Colonic mucosa (tissue), 4 donors: ENCODE results near the gene SLIT1. TPM values are rescaled to one million over a fixed set of nuclear protein-coding genes. Genes with fewer than 3 reads are reported as not detected.

Experiments
- DNase-seq: peaks from one replicate; pipeline ENCODE4 v3.0.0-alpha.2; 2020
- H3K27ac ChIP-seq: fragments of 200-600 bp; one replicate; pipeline ENCODE4 v1.8.0; 2021
- H3K27me3 ChIP-seq: fragments of 200-600 bp; one replicate; pipeline ENCODE4 v1.8.0; 2021
- H3K36me3 ChIP-seq: fragments of 200-600 bp; one replicate; pipeline ENCODE4 v1.8.0; 2021
- H3K4me1 ChIP-seq: fragments of 200-600 bp; one replicate; pipeline ENCODE4 v1.8.0; 2021; ENCODE audit warnings: mild to moderate bottlenecking
- H3K4me3 ChIP-seq: fragments of 200-600 bp; one replicate; pipeline ENCODE4 v1.8.0; 2021
- H3K9ac ChIP-seq, 2 donors: one replicate each; pipeline ENCODE4 v1.7.0; 2013; ENCODE audit warnings: control low read depth in 2 of 2, low read depth in 2 of 2, low read length in 2 of 2
- H3K9me3 ChIP-seq: fragments of 200-600 bp; one replicate; pipeline ENCODE4 v1.8.0; 2021
- intact Hi-C: fragments of 100-400 bp; cut with DNase I; formaldehyde crosslinking; loops from one replicate; pipeline ENCODE4 v1.14.1; 2022
- total RNA-seq, 2 donors: library from RNA; stranded (reverse); fragmentation: NEBNext Ultra II Directional in 1 of 2; extraction: Animal tissue kit (Norgen Biotek cat#: 25700) in 1 of 2; gene quantifications; one replicate each; pipeline ENCODE4 v1.2.1, GENCODE V29; 2021
- TF ChIP-seq, protein P1 (sequence below): fragments of 200-600 bp; IDR thresholded peaks from one replicate; pipeline ENCODE4 v1.8.0; 2022; ENCODE audit warnings: antibody characterized with exemption, mild to moderate bottlenecking
- donor health status: healthy.
- donor health status: DM: no; HTN: no; CAD: no.
- donor health status: DM: no; HTN: no; CAD: no.

SLIT1 gene
- total RNA-seq, 2 donors from 2014 or later: 0.17 to 0.24 TPM

DNA sequence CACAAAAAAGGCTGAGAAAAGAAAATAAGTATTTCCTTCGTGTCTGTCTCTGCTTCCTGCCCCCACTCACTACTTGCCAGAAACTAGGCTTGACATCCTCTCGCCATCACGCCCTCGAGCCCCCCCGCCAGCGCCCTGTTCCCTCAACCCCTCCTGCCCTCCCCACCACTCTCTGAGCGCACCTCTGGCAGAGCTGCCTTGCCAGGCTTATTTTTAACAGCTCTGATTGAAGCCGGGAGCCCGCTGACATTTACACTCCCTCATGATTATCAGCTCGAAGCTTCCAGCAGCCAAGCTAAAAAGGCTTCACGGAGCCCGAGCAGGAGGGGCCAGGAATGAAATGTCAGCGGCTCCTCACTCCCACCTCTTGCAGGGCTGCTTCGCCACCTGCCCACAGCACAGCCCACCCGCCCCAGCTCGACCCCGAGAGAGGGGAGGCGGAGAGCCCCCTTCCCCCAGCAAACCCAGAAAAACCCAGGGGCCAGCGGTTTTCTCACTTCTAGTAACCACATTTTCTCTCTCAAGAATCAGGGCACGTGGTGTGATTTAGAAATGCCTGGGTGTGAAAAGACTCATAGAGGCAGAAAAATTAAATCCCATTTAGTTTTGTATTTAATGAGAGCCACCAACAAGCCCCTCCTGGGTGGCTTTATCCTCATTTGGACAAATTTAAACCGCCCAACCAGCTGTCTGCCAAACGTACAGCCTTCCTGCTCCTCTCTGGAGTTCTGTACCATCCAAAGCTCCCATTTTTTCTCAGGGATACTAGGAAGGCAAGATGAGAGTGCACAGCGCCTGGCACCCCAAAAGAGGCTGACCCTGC lies 89.3 kb downstream of the SLIT1 start:
- H3K27me3 ChIP-seq: no peaks in the 10 kb centered on the region
- no peaks in the 10 kb centered on the region for H3K4me1 ChIP-seq
- no peaks in the 10 kb centered on the region for H3K9me3 ChIP-seq
- H3K27ac ChIP-seq: no peak overlapping the region
- intact Hi-C loops: no loop called here
- H3K36me3 ChIP-seq: no peaks in the 10 kb centered on the region
- TF ChIP-seq, protein P1, sequence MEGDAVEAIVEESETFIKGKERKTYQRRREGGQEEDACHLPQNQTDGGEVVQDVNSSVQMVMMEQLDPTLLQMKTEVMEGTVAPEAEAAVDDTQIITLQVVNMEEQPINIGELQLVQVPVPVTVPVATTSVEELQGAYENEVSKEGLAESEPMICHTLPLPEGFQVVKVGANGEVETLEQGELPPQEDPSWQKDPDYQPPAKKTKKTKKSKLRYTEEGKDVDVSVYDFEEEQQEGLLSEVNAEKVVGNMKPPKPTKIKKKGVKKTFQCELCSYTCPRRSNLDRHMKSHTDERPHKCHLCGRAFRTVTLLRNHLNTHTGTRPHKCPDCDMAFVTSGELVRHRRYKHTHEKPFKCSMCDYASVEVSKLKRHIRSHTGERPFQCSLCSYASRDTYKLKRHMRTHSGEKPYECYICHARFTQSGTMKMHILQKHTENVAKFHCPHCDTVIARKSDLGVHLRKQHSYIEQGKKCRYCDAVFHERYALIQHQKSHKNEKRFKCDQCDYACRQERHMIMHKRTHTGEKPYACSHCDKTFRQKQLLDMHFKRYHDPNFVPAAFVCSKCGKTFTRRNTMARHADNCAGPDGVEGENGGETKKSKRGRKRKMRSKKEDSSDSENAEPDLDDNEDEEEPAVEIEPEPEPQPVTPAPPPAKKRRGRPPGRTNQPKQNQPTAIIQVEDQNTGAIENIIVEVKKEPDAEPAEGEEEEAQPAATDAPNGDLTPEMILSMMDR: no peak
- no peak for DNase-seq
- no peak overlapping the region for H3K4me3 ChIP-seq
- H3K9ac ChIP-seq: no peak overlapping the region

DNA sequence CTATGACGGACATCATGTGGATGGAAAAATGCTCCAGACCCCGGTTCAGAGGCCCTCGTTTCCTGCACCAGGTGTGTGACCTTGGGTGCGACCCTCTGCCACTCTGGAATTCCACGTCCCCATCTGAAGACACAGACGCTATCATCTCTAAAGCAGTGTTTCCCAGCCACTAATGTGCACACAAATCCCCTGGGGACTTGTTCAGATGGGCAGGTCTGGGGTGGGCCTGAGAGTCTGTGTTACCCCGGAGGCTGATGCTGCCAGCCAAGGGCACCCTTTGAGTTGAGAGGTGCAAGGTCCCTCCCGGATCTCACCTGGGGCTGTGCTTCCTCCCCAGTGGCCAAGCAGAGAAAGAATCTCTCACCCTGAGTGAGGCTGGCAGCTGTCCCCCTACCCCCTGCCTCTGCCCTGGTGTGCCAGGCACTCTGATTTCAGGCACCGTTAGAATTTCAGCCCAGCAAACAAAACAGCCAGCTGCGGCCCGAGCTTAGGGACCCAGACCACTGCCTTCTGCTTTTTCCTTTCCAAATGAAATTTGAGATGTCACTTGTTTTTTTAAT lies 90.0 kb downstream of the SLIT1 start:
- Histone ChIP-seq H3K27ac (no peak overlapping the region), H3K9me3 (no peaks in the 10 kb centered on the region), H3K36me3 (no peaks in the 10 kb centered on the region), H3K4me1 (no peaks in the 10 kb centered on the region), H3K27me3 (no peaks in the 10 kb centered on the region), H3K4me3 (no peak overlapping the region), H3K9ac (no peak overlapping the region)
- intact Hi-C loops: no loop called here
- TF ChIP-seq, protein P1: no peak
- no peak for DNase-seq

DNA sequence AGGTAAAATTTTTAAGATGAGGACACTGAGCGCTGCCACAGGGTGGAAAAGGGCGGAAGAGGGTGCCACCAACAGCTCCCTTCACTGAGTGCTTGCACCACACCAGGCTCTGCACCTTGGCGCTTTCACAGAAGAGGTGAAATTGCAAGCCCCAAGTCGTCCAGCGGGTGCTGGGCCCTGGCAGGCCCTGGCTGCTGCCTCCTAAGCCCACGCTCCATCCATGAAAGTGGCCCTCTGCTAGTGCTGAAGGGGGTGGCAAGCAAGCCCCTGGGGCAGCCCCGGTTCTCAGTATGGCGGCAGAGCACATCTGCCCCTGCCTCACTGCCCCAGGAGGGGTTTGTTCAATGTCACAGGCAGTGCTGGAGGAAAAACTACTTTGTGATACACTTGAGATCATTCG lies 95.1 kb downstream of the SLIT1 start:
- no peaks in the 10 kb centered on the region for H3K4me1 ChIP-seq
- no peak overlapping the region for H3K4me3 ChIP-seq
- DNase-seq: no peak
- intact Hi-C loops: no loop called here
- H3K27ac ChIP-seq: no peak overlapping the region
- H3K27me3 ChIP-seq: peaks cover 3% of the 10 kb centered on the region
- H3K36me3 ChIP-seq: no peaks in the 10 kb centered on the region
- H3K9ac ChIP-seq: no peak overlapping the region
- TF ChIP-seq, protein P1: no peak
- H3K9me3 ChIP-seq: no peaks in the 10 kb centered on the region

DNA sequence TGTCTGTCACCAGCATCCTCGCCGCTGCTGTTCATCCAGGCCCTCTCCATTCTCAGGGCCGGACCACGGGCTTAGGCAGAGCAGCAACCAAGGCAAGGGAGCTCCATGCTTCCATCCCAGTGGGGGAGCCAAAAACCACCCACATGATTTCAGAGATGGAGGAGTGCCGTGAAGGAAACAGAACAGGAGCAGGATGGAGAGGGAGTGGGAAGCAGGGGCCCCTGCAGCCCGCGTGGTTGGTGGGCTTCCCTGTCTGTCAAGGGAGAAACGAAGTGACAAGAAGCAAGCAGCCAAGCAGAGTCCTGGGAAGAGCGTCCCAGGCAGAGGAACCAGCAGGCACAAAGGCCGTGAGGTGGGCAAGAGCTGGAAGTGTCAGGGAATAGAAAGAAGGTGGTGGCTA lies 95.7 kb downstream of the SLIT1 start:
- peaks cover 3% of the 10 kb centered on the region for H3K27me3 ChIP-seq
- H3K9me3 ChIP-seq: no peaks in the 10 kb centered on the region
- H3K9ac ChIP-seq: no peak overlapping the region
- TF ChIP-seq, protein P1: no peak
- intact Hi-C loops: no loop called here
- no peaks in the 10 kb centered on the region for H3K36me3 ChIP-seq
- H3K4me3 ChIP-seq: no peak overlapping the region
- H3K4me1 ChIP-seq: no peaks in the 10 kb centered on the region
- DNase-seq: no peak
- no peak overlapping the region for H3K27ac ChIP-seq

DNA sequence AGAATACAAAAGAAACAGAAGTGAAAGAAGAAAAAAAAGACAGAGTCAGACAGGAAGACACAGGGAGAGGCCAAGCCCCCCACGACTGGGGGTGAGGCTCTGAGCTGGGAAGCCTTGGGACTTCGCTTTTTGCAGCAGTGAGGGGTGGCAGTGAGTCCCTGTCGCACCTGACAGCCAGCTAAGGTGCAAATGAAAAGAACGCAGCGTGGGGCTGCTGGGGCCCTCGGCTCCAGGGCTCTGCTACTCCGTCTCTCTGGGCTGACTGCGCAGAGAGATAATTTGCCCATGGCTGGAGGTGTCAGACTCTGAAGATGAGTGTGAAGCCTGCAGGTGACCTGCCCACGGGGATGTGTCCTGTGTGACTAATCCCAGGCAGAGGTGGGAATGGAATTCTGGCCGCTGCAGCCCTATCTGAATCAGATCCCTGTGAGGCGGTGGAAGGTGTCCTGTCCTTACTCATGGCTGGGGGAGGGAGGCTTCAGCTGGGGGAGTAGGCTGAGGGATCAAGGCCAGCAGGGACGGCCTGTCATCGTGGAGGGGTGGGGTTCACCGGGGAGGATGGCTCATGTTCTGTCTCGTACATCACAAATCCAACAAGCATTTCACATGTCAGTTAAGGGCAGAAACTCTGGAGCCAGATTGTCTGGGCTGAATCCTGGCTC lies 96.4 kb downstream of the SLIT1 start:
- Histone ChIP-seq H3K27me3 (peaks cover 3% of the 10 kb centered on the region), H3K9me3 (no peaks in the 10 kb centered on the region), H3K9ac (no peak overlapping the region), H3K36me3 (no peaks in the 10 kb centered on the region), H3K4me3 (no peak overlapping the region), H3K27ac (no peak overlapping the region), H3K4me1 (no peaks in the 10 kb centered on the region)
- TF ChIP-seq, protein P1: no peak
- no peak for DNase-seq
- intact Hi-C loops: no loop called here
